AG09319 (cell line): ENCODE data around the gene IL17F.
"Not testable (repeated sequence)": the region's sequence is repeated elsewhere in the genome, so short reads cannot be mapped to it uniquely, and the experiment has no call there.

ENCODE experiments used
- DNase-seq: peaks from one replicate; pipeline ENCODE4 v3.0.0-alpha.2; 2010; ENCODE audit warnings: low read depth; ENCODE audit errors: extremely low read depth
- CTCF ChIP-seq: IDR thresholded peaks from 2 replicates; pipeline ENCODE4 v1.5.1; 2011; ENCODE audit warnings: low read depth, mild to moderate bottlenecking, inconsistent platforms, low read length, moderate library complexity

IL17F gene

GRCh38 chr6:52210227-52210626 lies 34.1 kb downstream of the IL17F start:
- no peak for DNase-seq
- TF ChIP-seq CTCF: no peak

GRCh38 chr6:52209770-52210169 lies 34.5 kb downstream of the IL17F start:
- no peak for TF ChIP-seq CTCF
- DNase-seq: no peak

GRCh38 chr6:52208612-52209011 lies 35.7 kb downstream of the IL17F start:
- no peak for DNase-seq
- TF ChIP-seq CTCF: no peak

- TF ChIP-seq CTCF: no peak
- DNase-seq: no peak
Measured at GRCh38 chr6:52207066-52207465, 37.2 kb downstream of the IL17F start.

GRCh38 chr6:52201493-52201892 lies 42.8 kb downstream of the IL17F start:
- no peak for TF ChIP-seq CTCF
- DNase-seq: no peak

GRCh38 chr6:52201046-52201445 lies 43.3 kb downstream of the IL17F start:
- no peak for TF ChIP-seq CTCF
- DNase-seq: no peak

GRCh38 chr6:52200088-52200487 lies 44.2 kb downstream of the IL17F start:
- not testable (repeated sequence) for DNase-seq

- no peak for TF ChIP-seq CTCF
Measured at GRCh38 chr6:52195886-52196285, 48.4 kb downstream of the IL17F start.

More at GRCh38 chr6:52195886-52196285, 48.4 kb downstream of the IL17F start:
- DNase-seq: no peak
